Measurements from ENCODE around the gene GPR132. TPM values are rescaled to one million over a fixed set of nuclear protein-coding genes. Genes with fewer than 3 reads are reported as not detected.

GPR132 gene
- total and polyA plus RNA-seq, 9 of the 15 experiments (the other 6 are each of a cell fraction or from before 2014, with no cell fraction given), result 0.01 to 1.1 (median 0.25) TPM; not detected in 1

- no peak for TF ChIP-seq AFF4 (CRISPR knock-in tag; IDR thresholded peaks at IDR 0.05)
Measured at GRCh38 chr14:105087308-105087962, 22.2 kb upstream of the GPR132 start (continued).

- Histone ChIP-seq H2AFZ (ENCODE audit: low read depth, low read length) (peak overlapping the region; percentile 85), H3K27me3 (ENCODE audit: control insufficient read depth in 2 of 2, insufficient read depth in 2 of 2, low read length in 2 of 2) (no peaks in the 10 kb centered on the region; a peak in 1 of 5 replicates), H3K36me3 (ENCODE audit: control insufficient read depth, insufficient read depth, low read length) (no peaks in the 10 kb centered on the region), H3K4me2 (ENCODE audit: insufficient read depth, low read length) (peak overlapping the region; percentile 57), H3K79me2 (ENCODE audit: control insufficient read depth, insufficient read depth, low read length) (no peaks in the 10 kb centered on the region), H3K4me3 (peak overlapping the region; percentile 33), H3K4me1 (replicated peaks in 1 of 2; ENCODE audit: control insufficient read depth in 2 of 2, insufficient read depth in 2 of 2, low read length in 2 of 2) (peaks cover 3 to 50% of the 10 kb centered on the region in 2 experiments; a peak in 2 of 5 replicates), H4K20me1 (replicated peaks; ENCODE audit: control insufficient read depth, insufficient read depth, low read length) (no peaks in the 10 kb centered on the region), H3K9me3 (replicated peaks; ENCODE audit: control insufficient read depth, insufficient read depth, low read depth, low read length) (no peaks in the 10 kb centered on the region), H3K9ac (ENCODE audit: insufficient read depth in 1 of 2, low read depth in 2 of 2, low read length in 2 of 2) (peak overlapping the region in 1 of 2 experiments; percentile 83; a peak in 2 of 4 replicates), H3K27ac (ENCODE audit: extremely low read depth, low read depth, low read length) (no peak overlapping the region), H3K9me1 (ENCODE audit: control insufficient read depth, insufficient read depth, low read length) (peaks cover 5% of the 10 kb centered on the region)
- FAIRE-seq (no peak), DNase-seq (ENCODE audit: extremely low read depth in 1 of 4, low spot score in 3 of 4) (peak; percentile 74 to 85 (median 77)), ATAC-seq (peak; percentile 95)
- WGBS (ENCODE audit: insufficient coverage, low coverage, missing lambda C conversion rate), result 3% methylated on average over 40 of the region's 45 CpGs
- POLR2A ChIA-PET, result interaction anchor here (0.6 to 1.0 kb wide), 7 partner anchors 11 to 292 kb away, joined by 3 read pairs; no protein-coding TSS in a partner anchor
- in situ Hi-C loops (cut with MboI), result no loop called here
- no TSS peak for BruUV-seq (replicated peaks)
- intact Hi-C loops (cut with micrococcal nuclease), result loop anchor here (5.0 kb wide), 1 partner anchor 40 kb away; no protein-coding TSS in a partner anchor
- CTCF ChIA-PET (ENCODE audit: low intra/inter-chr PET ratio), result interaction anchor here (0.7 kb wide), 1 partner anchor 111 kb away, joined by 7 read pairs; no protein-coding TSS in a partner anchor
- no peak for TF ChIP-seq NCOA1 (IDR thresholded peaks at IDR 0.05; ENCODE audit: low read depth)
- TF ChIP-seq SMAD1 (IDR thresholded peaks at IDR 0.05; ENCODE audit: low read depth, low read length, partially characterized antibody), result no peak
- no peak for TF ChIP-seq CBX8 (IDR thresholded peaks at IDR 0.05; ENCODE audit: borderline replicate concordance, extremely low read depth, low read depth, low read length, poor library complexity, severe bottlenecking)
- TF ChIP-seq BRF1 (IDR thresholded peaks at IDR 0.05; ENCODE audit: borderline replicate concordance, extremely low read depth, insufficient read length), result no peak
- TF ChIP-seq PATZ1 (CRISPR knock-in tag; IDR thresholded peaks at IDR 0.05; ENCODE audit: borderline replicate concordance), result no peak
- TF ChIP-seq SMC3 (conservative IDR thresholded peaks at IDR 0.05; ENCODE audit: insufficient read depth, low read depth, low read length), result peak; percentile 73
- no peak for TF ChIP-seq ZKSCAN1 (IDR thresholded peaks at IDR 0.05; ENCODE audit: low read depth, low read length)
- TF ChIP-seq YY1 (IDR thresholded peaks at IDR 0.05; ENCODE audit: borderline replicate concordance in 1 of 3, control insufficient read depth in 1 of 3, extremely low read depth in 1 of 3, insufficient read depth in 3 of 3, insufficient read length in 1 of 3, insufficient replicate concordance in 2 of 3, low read depth in 1 of 3, low read length in 2 of 3), result peak in 1 of 3 experiments; percentile 28
- peak; percentile 39; the same call in 1 of the 2 replicates for TF ChIP-seq STAG1 (CRISPR knock-in tag; IDR thresholded peaks at IDR 0.05; ENCODE audit: borderline replicate concordance)
- peak; percentile 43; the same call in 1 of the 2 replicates for TF ChIP-seq MTA3 (IDR thresholded peaks at IDR 0.05; ENCODE audit: borderline replicate concordance)
- TF ChIP-seq ZNF217 (CRISPR knock-in tag; IDR thresholded peaks at IDR 0.05), result no peak
Measured at GRCh38 chr14:105086833-105087307, 21.6 kb upstream of the GPR132 start.

Measured in K562 (cell line).